Trophoblast cell (in vitro differentiated cells and primary cell): ENCODE data around the gene C5orf58.

Source experiments
- DNase-seq, 2 donors: peaks; one replicate each; pipeline ENCODE4 v3.0.0-alpha.2; 2016
- H2AFZ ChIP-seq: 2 replicates; pipeline ENCODE4 v1.6.1; 2013; ENCODE audit warnings: low read length, moderate library complexity, mild to moderate bottlenecking; ENCODE audit not compliant: insufficient read depth, poor library complexity
- H2AK5ac ChIP-seq: 2 replicates; pipeline ENCODE4 v1.6.1; 2013; ENCODE audit warnings: mild to moderate bottlenecking, low read length
- H2BK120ac ChIP-seq: 2 replicates; pipeline ENCODE4 v1.6.1; 2013; ENCODE audit warnings: low read length, mild to moderate bottlenecking, moderate library complexity; ENCODE audit not compliant: insufficient read depth, poor library complexity
- H2BK12ac ChIP-seq: 2 replicates; pipeline ENCODE4 v1.6.1; 2013; ENCODE audit warnings: mild to moderate bottlenecking, low read length, moderate library complexity
- H2BK5ac ChIP-seq: 2 replicates; pipeline ENCODE4 v1.6.1; 2013; ENCODE audit warnings: low read length, low read depth, moderate library complexity, mild to moderate bottlenecking; ENCODE audit not compliant: poor library complexity
- H3K14ac ChIP-seq: 2 replicates; pipeline ENCODE4 v1.6.1; 2013; ENCODE audit warnings: mild to moderate bottlenecking, low read length
- H3K18ac ChIP-seq: 2 replicates; pipeline ENCODE4 v1.6.1; 2013; ENCODE audit warnings: mild to moderate bottlenecking, low read length
- H3K23ac ChIP-seq: 2 replicates; pipeline ENCODE4 v1.6.1; 2013; ENCODE audit warnings: low read length
- H3K27ac ChIP-seq: 2 replicates; pipeline ENCODE4 v1.5.1; 2013; ENCODE audit warnings: low read depth, mild to moderate bottlenecking, inconsistent platforms, low read length, moderate library complexity
- H3K27me3 ChIP-seq: 2 replicates; pipeline ENCODE4 v1.6.1; 2013; ENCODE audit warnings: inconsistent platforms, mild to moderate bottlenecking, low read length, moderate library complexity; ENCODE audit not compliant: insufficient read depth
- H3K36me3 ChIP-seq, 2 experiments: 1 replicate in 1 of 2; 2 replicates in 1 of 2; pipeline ENCODE4 v1.6.1; 2013; ENCODE audit warnings: low read length in 2 of 2, mild to moderate bottlenecking in 2 of 2, moderate library complexity in 1 of 2; ENCODE audit not compliant: insufficient read depth in 2 of 2, control insufficient read depth in 1 of 2
- H3K4ac ChIP-seq: 2 replicates; pipeline ENCODE4 v1.6.1; 2013; ENCODE audit warnings: low read depth, mild to moderate bottlenecking, low read length, moderate library complexity
- H3K4me1 ChIP-seq, 2 experiments: 1 replicate in 1 of 2; 2 replicates in 1 of 2; pipeline ENCODE4 v1.6.1; 2013; ENCODE audit warnings: low read length in 2 of 2, mild to moderate bottlenecking in 2 of 2, moderate library complexity in 1 of 2; ENCODE audit not compliant: insufficient read depth in 2 of 2, control insufficient read depth in 1 of 2
- H3K4me2 ChIP-seq: 2 replicates; pipeline ENCODE4 v1.6.1; 2013; ENCODE audit warnings: inconsistent platforms, mild to moderate bottlenecking, low read length, moderate library complexity
- H3K4me3 ChIP-seq: 2 replicates; pipeline ENCODE4 v1.5.1; 2013; ENCODE audit warnings: mild to moderate bottlenecking, low read depth, low read length, inconsistent platforms
- H3K79me1 ChIP-seq: one replicate; pipeline ENCODE4 v1.6.1; 2013; ENCODE audit warnings: low read length
- H3K79me2 ChIP-seq: 2 replicates; pipeline ENCODE4 v1.6.1; 2013; ENCODE audit warnings: low read length, mild to moderate bottlenecking; ENCODE audit not compliant: control insufficient read depth, insufficient read depth, poor library complexity
- H3K9ac ChIP-seq: 2 replicates; pipeline ENCODE4 v1.6.1; 2013; ENCODE audit warnings: mild to moderate bottlenecking, low read length
- H3K9me3 ChIP-seq: 2 replicates; pipeline ENCODE4 v1.6.1; 2013; ENCODE audit warnings: low read depth, mild to moderate bottlenecking, control low read depth, inconsistent platforms, low read length; ENCODE audit not compliant: insufficient read depth
- H4K12ac ChIP-seq: 2 replicates; pipeline ENCODE4 v1.6.1; 2013; ENCODE audit warnings: low read depth, mild to moderate bottlenecking, low read length, moderate library complexity
- H4K8ac ChIP-seq: 2 replicates; pipeline ENCODE4 v1.6.1; 2013; ENCODE audit warnings: low read depth, mild to moderate bottlenecking, low read length, moderate library complexity
- H4K91ac ChIP-seq: one replicate; pipeline ENCODE4 v1.6.1; 2013; ENCODE audit warnings: low read depth, mild to moderate bottlenecking, low read length, moderate library complexity
- WGBS: extraction: QIAGEN DNeasy Blood & Tissue Kit; methylation state at CpG from one replicate; pipeline ENCODE4 v1.1.7; 2013; ENCODE audit warnings: missing lambda C conversion rate; ENCODE audit not compliant: insufficient read length, insufficient coverage; ENCODE audit errors: extremely low coverage; 5-methylcytosine and 5-hydroxymethylcytosine counted together

C5orf58 gene

DNA sequence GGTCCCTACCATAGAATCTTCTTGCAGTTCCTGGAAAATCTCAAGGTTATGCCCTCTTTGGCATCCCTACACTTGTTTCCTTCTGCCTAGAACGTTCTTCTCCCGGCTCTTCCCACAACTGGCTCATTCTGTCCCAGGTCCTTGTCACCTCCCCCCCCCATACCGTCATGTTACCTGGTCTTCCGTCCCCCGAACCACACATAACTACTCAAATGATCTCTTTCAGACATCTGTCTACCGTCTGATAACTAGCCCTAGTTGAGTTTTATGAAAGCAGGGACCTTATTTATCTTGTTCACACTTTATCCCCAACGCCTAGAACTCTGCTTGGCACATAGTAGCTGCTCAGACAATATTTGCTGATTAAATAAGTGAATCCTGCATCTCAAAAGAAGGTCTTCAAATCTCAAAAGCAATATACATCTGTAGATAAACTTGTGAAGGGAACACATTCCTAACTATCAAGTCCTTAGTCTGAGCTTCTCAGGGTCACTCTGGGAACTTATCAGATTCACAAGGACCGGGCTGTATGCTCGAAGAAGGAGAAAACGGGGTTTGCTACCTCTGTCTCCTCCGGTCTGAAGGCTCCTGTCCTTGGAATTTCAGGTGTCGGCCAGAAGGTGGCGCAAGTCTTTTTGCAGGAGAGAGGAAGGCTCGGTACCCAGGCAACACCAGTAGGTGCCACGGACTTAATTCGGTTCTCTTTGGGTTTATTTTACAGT lies 34.8 kb downstream of the C5orf58 start:
- WGBS = no CpG with 5 or more reads among the region's 16 CpGs
- Histone ChIP-seq H4K8ac (no peak overlapping the region), H3K27ac (no peak overlapping the region), H3K23ac (no peak overlapping the region), H2BK12ac (no peak overlapping the region), H3K27me3 (no peaks in the 10 kb centered on the region), H3K9ac (no peak overlapping the region), H3K4me3 (no peak overlapping the region), H3K14ac (no peak overlapping the region), H2AFZ (no peak overlapping the region), H3K4me1 (peaks cover 6 to 8% of the 10 kb centered on the region in 2 experiments), H4K12ac (no peak overlapping the region), H3K36me3 (no peaks in the 10 kb centered on the region), H3K79me1 (peaks cover 2% of the 10 kb centered on the region), H3K9me3 (no peaks in the 10 kb centered on the region), H4K91ac (no peak overlapping the region), H2BK5ac (no peak overlapping the region), H3K4me2 (no peak overlapping the region), H2AK5ac (no peak overlapping the region), H3K18ac (no peak overlapping the region), H2BK120ac (no peak overlapping the region), H3K79me2 (no peaks in the 10 kb centered on the region), H3K4ac (no peak overlapping the region)
- DNase-seq = peak; percentile 32 to 78

DNA sequence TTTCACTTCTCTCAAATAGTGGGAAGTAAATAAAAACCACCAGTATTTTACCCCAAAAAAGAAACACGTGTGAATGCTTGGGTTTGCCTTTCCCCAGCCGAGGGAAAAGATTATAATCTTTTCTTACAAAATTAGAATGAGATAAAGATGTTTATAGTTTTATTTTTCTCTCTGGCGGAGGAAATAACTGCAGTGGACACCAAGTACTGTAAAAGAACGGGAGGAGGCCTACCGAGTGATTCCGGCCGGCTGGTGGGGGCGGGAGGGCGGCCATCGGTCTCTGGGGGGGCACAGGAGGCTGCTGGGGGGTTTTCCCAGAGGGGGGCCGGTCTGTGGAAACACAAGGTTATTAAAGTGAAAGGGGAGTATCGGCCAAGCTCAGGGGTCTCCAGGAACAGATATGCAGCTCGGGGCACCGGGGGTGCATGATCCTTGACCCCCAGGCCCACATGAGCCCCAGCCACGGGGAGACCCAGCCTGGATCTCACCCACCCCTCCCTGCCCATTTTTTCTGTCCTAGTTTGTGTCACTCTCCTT lies 35.4 kb downstream of the C5orf58 start:
- no peak overlapping the region for H3K14ac ChIP-seq
- no peak overlapping the region for H3K4ac ChIP-seq
- peak overlapping the region; percentile 37 for H4K91ac ChIP-seq
- H3K27ac ChIP-seq = no peak overlapping the region
- no peaks in the 10 kb centered on the region for H3K9me3 ChIP-seq
- no peaks in the 10 kb centered on the region for H3K27me3 ChIP-seq
- no peak overlapping the region for H3K9ac ChIP-seq
- peaks cover 2% of the 10 kb centered on the region for H3K79me1 ChIP-seq
- H2BK120ac ChIP-seq = no peak overlapping the region
- H2AK5ac ChIP-seq = no peak overlapping the region
- no peaks in the 10 kb centered on the region for H3K79me2 ChIP-seq
- no peak overlapping the region for H3K23ac ChIP-seq
- no peaks in the 10 kb centered on the region for H3K36me3 ChIP-seq
- no peak overlapping the region for H3K4me3 ChIP-seq
- WGBS = no CpG with 5 or more reads among the region's 15 CpGs
- no peak overlapping the region for H2BK12ac ChIP-seq
- H2BK5ac ChIP-seq = no peak overlapping the region
- no peak overlapping the region for H4K8ac ChIP-seq
- DNase-seq = no peak
- H3K4me1 ChIP-seq = peaks cover 6 to 11% of the 10 kb centered on the region in 2 experiments
- no peak overlapping the region for H3K18ac ChIP-seq
- H3K4me2 ChIP-seq = no peak overlapping the region
- no peak overlapping the region for H2AFZ ChIP-seq
- no peak overlapping the region for H4K12ac ChIP-seq

DNA sequence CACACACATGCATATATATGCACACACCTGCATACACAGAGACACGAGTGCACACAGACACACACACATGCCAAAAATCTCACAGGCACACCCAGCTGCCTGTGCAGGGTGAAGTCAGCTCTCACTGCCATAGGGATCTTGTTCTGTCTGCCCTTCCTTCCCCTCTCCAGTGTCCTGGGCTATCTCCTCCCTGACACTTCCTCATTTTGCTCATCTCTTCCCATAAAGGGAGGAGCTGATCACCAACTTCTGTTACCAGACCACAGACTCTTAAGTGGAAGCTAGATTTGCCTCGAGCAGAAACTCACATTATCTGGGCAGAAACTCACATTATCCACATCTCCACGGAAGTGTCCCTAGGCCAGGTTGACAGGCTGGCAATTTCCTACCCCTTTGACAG lies 36.1 kb downstream of the C5orf58 start:
- Histone ChIP-seq H3K36me3 (no peaks in the 10 kb centered on the region), H2BK120ac (no peak overlapping the region), H3K14ac (no peak overlapping the region), H4K91ac (no peak overlapping the region), H4K12ac (no peak overlapping the region), H3K9ac (no peak overlapping the region), H3K4me1 (peaks cover 12 to 17% of the 10 kb centered on the region in 2 experiments), H3K4me3 (no peak overlapping the region), H3K79me1 (peaks cover 6% of the 10 kb centered on the region), H4K8ac (no peak overlapping the region), H2BK5ac (no peak overlapping the region), H3K27ac (peak overlapping the region; percentile 7), H3K4me2 (no peak overlapping the region), H2AFZ (no peak overlapping the region), H3K23ac (no peak overlapping the region), H2AK5ac (no peak overlapping the region), H3K4ac (no peak overlapping the region), H3K27me3 (no peaks in the 10 kb centered on the region), H3K18ac (no peak overlapping the region), H3K9me3 (no peaks in the 10 kb centered on the region), H3K79me2 (no peaks in the 10 kb centered on the region), H2BK12ac (no peak overlapping the region)
- WGBS = no CpG with 5 or more reads among the region's 3 CpGs
- DNase-seq = no peak

DNA sequence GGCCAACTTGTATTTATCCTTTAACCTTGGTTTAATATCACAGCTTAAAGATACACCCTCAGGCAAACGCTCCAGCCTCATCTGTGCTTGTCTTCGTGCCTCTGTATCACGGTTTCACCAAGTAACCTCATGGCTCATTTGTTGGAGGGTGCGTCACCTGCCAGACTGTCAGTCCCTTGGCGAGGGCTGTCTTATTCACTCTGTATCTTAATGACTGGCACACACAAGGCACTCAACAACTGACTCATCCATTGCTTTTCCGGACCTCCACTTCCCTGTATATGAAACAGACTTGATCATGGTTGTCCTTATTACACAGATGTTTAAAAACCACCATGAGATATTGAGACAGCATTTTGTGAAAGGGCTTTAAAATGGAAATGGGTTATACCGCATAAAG lies 36.8 kb downstream of the C5orf58 start:
- H2BK12ac ChIP-seq = no peak overlapping the region
- no peak overlapping the region for H4K8ac ChIP-seq
- DNase-seq = peak; percentile 31 to 37
- no peak overlapping the region for H2BK120ac ChIP-seq
- WGBS = no CpG with 5 or more reads among the region's 7 CpGs
- no peaks in the 10 kb centered on the region for H3K36me3 ChIP-seq
- H2BK5ac ChIP-seq = no peak overlapping the region
- no peak overlapping the region for H3K4me3 ChIP-seq
- H3K14ac ChIP-seq = peak overlapping the region; percentile 42
- H3K27ac ChIP-seq = peak overlapping the region; percentile 7
- no peak overlapping the region for H3K23ac ChIP-seq
- peaks cover 16 to 22% of the 10 kb centered on the region in 2 experiments for H3K4me1 ChIP-seq
- no peaks in the 10 kb centered on the region for H3K79me2 ChIP-seq
- no peaks in the 10 kb centered on the region for H3K9me3 ChIP-seq
- no peak overlapping the region for H3K18ac ChIP-seq
- H3K4me2 ChIP-seq = no peak overlapping the region
- no peak overlapping the region for H2AK5ac ChIP-seq
- H3K79me1 ChIP-seq = peaks cover 6% of the 10 kb centered on the region
- no peak overlapping the region for H3K9ac ChIP-seq
- H2AFZ ChIP-seq = no peak overlapping the region
- no peak overlapping the region for H3K4ac ChIP-seq
- H4K91ac ChIP-seq = peak overlapping the region; percentile 20
- H3K27me3 ChIP-seq = no peaks in the 10 kb centered on the region
- no peak overlapping the region for H4K12ac ChIP-seq
